Measurements from ENCODE around the gene CDC42SE2. TPM values are rescaled to one million over a fixed set of nuclear protein-coding genes. Genes with fewer than 3 reads are reported as not detected.
"Not testable (repeated sequence)": the region's sequence is repeated elsewhere in the genome, so short reads cannot be mapped to it uniquely, and the experiment has no call there.

CDC42SE2 gene
- total RNA-seq, 4 donors from 2014 or later = 10.4 to 28.4 (median 22.1) TPM

DNA sequence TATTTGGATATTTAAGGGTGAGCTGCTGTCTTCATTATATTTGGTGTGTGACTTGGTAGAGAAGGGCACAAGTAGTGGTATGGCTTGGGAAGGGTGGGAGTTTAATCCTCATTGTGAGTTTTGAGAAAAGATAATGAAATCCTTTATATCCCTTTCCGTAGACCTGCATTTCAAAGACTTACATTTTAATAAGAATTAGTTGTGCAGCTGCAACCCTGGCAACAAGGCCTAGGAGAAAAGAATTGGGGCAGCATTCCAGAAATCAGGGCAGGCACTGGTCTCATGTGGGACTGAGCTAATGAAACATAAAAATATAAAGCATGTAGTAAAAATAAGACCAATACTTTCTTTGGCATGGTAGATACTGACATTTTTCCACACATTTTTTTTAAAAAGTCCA is 60.5 kb downstream of the CDC42SE2 start:
- intact Hi-C loops (cut with DNase I) = no loop called here
- DNase-seq = no peak
- Histone ChIP-seq H3K27me3 (no peaks in the 10 kb centered on the region), H3K36me3 (no peaks in the 10 kb centered on the region), H3K9me3 (no peaks in the 10 kb centered on the region), H3K4me1 (peaks cover 4 to 31% (median 10%) of the 10 kb centered on the region in 3 donors), H3K27ac (no peak overlapping the region), H3K4me3 (no peak overlapping the region)
- 10 to 40% methylated on average over 1 of the region's 1 CpG for WGBS, 2 donors
- TF ChIP-seq, protein P1, sequence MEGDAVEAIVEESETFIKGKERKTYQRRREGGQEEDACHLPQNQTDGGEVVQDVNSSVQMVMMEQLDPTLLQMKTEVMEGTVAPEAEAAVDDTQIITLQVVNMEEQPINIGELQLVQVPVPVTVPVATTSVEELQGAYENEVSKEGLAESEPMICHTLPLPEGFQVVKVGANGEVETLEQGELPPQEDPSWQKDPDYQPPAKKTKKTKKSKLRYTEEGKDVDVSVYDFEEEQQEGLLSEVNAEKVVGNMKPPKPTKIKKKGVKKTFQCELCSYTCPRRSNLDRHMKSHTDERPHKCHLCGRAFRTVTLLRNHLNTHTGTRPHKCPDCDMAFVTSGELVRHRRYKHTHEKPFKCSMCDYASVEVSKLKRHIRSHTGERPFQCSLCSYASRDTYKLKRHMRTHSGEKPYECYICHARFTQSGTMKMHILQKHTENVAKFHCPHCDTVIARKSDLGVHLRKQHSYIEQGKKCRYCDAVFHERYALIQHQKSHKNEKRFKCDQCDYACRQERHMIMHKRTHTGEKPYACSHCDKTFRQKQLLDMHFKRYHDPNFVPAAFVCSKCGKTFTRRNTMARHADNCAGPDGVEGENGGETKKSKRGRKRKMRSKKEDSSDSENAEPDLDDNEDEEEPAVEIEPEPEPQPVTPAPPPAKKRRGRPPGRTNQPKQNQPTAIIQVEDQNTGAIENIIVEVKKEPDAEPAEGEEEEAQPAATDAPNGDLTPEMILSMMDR (IDR thresholded peaks at IDR 0.05) = no peak
- no peak for TF ChIP-seq POLR2A (IDR thresholded peaks at IDR 0.05)

DNA sequence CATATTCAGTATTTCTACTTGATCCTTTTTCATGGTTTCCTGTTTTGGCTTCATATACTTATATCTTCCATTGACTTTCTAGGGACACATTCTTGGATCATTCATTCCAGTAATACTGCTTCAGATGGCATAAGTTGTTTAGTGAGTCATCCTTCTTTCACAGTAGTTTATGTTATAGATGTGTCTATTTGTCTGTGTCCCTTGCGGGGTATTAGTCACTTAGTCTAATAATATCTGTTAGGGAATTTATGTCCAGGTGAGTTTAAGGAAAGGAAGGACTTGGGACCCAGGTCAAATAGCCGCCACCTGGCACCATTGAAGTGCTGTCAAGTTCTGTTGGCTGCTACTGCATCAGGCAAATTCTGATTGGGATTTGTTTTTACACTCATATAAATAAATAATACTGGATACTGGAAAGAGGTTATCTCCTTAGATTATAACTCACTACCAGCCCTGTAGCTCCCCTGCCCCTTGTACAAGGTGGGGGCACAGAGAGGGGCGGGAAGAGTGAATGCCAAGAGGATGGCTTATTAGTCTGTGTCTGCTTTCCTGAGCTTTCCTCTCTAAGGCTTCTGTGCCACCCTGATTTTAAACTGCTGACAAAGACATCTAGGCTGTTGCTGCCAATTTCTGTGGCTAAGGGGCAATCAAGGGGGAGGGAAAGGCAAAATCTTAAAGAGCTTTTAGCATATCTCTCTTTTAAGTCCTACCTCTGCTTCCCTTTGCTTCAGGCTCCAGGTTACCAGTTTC is 64.9 kb downstream of the CDC42SE2 start:
- no peaks in the 10 kb centered on the region for H3K9me3 ChIP-seq
- no peaks in the 10 kb centered on the region for H3K27me3 ChIP-seq
- H3K36me3 ChIP-seq = no peaks in the 10 kb centered on the region
- peaks cover 4 to 18% (median 10%) of the 10 kb centered on the region in 3 donors for H3K4me1 ChIP-seq
- no peak overlapping the region for H3K4me3 ChIP-seq
- H3K27ac ChIP-seq = no peak overlapping the region
- intact Hi-C loops (cut with DNase I) = no loop called here
- TF ChIP-seq, protein P1 (IDR thresholded peaks at IDR 0.05) = no peak
- 63 to 67% methylated on average over 3 of the region's 3 CpGs for WGBS, 2 donors
- no peak for DNase-seq

- TF ChIP-seq POLR2A (IDR thresholded peaks at IDR 0.05) = no peak
- TF ChIP-seq, protein P1 (IDR thresholded peaks at IDR 0.05) = no peak
- H3K4me1 ChIP-seq = peaks cover 4 to 14% (median 6%) of the 10 kb centered on the region in 3 donors
- H3K4me3 ChIP-seq = no peak overlapping the region
- no peak for DNase-seq
- H3K9me3 ChIP-seq = no peaks in the 10 kb centered on the region
- intact Hi-C loops (cut with DNase I) = no loop called here
- 52 to 76% methylated on average over 2 of the region's 2 CpGs for WGBS, 2 donors
- no peak overlapping the region for H3K27ac ChIP-seq
- H3K27me3 ChIP-seq = no peaks in the 10 kb centered on the region
- H3K36me3 ChIP-seq = no peaks in the 10 kb centered on the region
Measured at GRCh38 chr5:131329286-131329560, 65.4 kb downstream of the CDC42SE2 start.

DNA sequence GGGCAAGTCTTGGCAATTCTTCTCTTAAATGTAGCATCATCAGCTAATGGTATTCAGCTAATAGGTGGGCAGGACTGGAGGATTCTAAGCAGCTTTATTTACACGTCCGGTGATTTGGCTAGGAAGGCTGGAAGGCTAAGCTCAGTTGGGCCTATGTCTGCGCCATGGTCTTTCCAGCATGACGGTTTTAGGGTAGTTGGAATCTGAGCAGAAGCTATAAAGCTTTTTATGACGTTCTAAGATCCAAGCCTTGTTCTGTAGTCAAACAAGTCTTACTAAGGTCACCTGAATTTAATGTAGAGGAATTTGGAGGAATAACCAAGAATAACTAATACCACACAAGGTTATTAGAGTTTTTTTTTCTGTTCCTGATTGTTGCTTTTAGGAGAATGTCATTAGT is 66.2 kb downstream of the CDC42SE2 start:
- H3K4me3 ChIP-seq = no peak overlapping the region
- no peak overlapping the region for H3K27ac ChIP-seq
- intact Hi-C loops (cut with DNase I) = no loop called here
- H3K36me3 ChIP-seq = no peaks in the 10 kb centered on the region
- no peaks in the 10 kb centered on the region for H3K9me3 ChIP-seq
- no peak for DNase-seq
- no peak for TF ChIP-seq POLR2A (IDR thresholded peaks at IDR 0.05)
- TF ChIP-seq, protein P1 (IDR thresholded peaks at IDR 0.05) = no peak
- 90 to 91% methylated on average over 5 of the region's 5 CpGs for WGBS, 2 donors
- H3K4me1 ChIP-seq = peaks cover 0 to 7% (median 4%) of the 10 kb centered on the region in 3 donors
- no peaks in the 10 kb centered on the region for H3K27me3 ChIP-seq

DNA sequence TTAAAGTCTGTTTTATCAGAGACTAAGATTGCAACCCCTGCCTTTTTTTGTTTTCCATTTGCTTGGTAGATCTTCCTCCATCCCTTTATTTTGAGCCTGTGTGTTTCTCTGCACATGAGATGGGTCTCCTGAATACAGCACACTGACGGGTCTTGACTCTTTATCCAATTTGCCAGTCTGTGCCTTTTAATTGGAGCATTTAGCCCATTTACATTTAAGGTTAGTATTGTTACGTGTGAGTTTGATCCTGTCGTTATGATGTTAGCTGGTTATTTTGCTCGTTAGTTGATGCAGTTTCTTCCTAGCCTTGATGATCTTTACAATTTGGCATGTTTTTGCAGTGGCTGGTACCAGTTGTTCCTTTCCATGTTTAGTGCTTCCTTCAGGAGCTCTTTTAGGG is 71.9 kb downstream of the CDC42SE2 start:
- intact Hi-C loops (cut with DNase I); H3K4me3 ChIP-seq; H3K27ac ChIP-seq; H3K9me3 ChIP-seq; H3K4me1 ChIP-seq; DNase-seq; H3K27me3 ChIP-seq: not testable (repeated sequence)
- H3K36me3 ChIP-seq = peaks cover 0 to 11% (median 0%) of the 10 kb centered on the region in 3 donors
- WGBS, 2 donors = 88 to 94% methylated on average over 2 to 4 of the region's 4 CpGs

DNA sequence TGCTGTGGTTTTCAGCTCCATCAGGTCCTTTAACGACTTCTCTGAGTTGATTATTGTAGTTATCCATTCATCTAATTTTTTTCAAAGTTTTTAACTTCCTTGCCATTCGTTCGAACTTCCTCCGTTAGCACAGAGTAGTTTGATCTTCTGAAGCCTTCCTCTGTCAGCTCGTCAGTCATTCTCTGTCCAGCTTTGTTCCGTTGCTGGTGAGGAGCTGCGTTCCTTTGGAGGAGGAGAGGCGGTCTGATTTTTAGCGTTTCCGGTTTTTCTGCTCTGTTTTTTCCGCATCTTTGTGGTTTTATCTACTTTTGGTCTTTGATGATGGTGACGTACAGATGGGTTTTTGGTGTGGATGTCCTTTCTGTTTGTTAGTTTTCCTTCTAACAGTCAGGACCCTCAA is 72.9 kb downstream of the CDC42SE2 start:
- H3K27ac ChIP-seq; H3K9me3 ChIP-seq; H3K27me3 ChIP-seq; H3K4me1 ChIP-seq; H3K4me3 ChIP-seq; intact Hi-C loops (cut with DNase I); DNase-seq: not testable (repeated sequence)
- H3K36me3 ChIP-seq = peaks cover 0 to 11% (median 0%) of the 10 kb centered on the region in 3 donors
- WGBS, 2 donors = 81 to 82% methylated on average over 12 of the region's 12 CpGs

DNA sequence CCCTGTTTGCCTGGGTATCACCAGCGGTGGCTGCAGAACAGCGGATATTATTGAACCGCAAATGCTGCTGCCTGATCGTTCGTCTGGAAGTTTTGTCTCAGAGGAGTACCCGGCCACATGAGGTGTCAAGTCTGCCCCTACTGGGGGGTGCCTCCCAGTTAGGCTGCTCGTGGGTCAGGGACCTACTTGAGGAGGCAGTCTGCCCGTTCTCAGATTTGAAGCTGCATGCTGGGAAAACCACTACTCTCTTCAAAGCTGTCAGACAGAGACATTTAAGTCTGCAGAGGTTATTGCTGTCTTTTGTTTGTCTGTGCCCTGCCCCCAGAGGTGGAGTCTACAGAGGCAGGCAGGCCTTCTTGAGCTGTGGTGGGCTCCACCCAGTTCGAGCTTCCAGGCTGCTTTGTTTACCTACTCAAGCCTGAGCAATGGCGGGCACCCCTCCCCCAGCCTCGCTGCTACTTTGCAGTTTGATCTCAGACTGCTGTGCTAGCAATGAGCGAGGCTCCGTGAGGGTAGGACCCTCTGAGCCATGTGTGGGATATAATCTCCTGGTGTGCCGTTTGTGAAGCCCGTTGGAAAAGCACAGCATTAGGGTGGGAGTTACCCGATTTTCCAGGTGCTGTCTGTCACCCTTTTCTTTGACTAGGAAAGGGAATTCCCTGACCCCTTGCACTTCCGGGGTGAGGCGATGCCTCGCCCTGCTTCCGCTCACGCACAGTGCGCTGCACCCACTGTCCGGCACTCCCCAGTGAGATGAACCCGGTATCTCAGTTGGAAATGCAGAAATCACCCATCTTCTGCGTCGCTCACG is 73.6 kb downstream of the CDC42SE2 start:
- H3K9me3 ChIP-seq; H3K4me1 ChIP-seq; H3K4me3 ChIP-seq; intact Hi-C loops (cut with DNase I); DNase-seq; H3K27ac ChIP-seq; H3K27me3 ChIP-seq: not testable (repeated sequence)
- 94 to 96% methylated on average over 19 to 21 of the region's 27 CpGs for WGBS, 2 donors
- H3K36me3 ChIP-seq = peaks cover 0 to 11% (median 0%) of the 10 kb centered on the region in 3 donors

Data from esophagus squamous epithelium (tissue), 5 donors.